GM19238 (cell line): ENCODE measurements around the gene CKMT1A.
"Not testable (repeated sequence)": the region's sequence is repeated elsewhere in the genome, so short reads cannot be mapped to it uniquely, and the experiment has no call there.

ENCODE experiments used
- DNase-seq: peaks from one replicate; pipeline ENCODE4 v3.0.0; 2011; ENCODE audit warnings: low spot score; ENCODE audit not compliant: insufficient read length

The CKMT1A gene

DNA sequence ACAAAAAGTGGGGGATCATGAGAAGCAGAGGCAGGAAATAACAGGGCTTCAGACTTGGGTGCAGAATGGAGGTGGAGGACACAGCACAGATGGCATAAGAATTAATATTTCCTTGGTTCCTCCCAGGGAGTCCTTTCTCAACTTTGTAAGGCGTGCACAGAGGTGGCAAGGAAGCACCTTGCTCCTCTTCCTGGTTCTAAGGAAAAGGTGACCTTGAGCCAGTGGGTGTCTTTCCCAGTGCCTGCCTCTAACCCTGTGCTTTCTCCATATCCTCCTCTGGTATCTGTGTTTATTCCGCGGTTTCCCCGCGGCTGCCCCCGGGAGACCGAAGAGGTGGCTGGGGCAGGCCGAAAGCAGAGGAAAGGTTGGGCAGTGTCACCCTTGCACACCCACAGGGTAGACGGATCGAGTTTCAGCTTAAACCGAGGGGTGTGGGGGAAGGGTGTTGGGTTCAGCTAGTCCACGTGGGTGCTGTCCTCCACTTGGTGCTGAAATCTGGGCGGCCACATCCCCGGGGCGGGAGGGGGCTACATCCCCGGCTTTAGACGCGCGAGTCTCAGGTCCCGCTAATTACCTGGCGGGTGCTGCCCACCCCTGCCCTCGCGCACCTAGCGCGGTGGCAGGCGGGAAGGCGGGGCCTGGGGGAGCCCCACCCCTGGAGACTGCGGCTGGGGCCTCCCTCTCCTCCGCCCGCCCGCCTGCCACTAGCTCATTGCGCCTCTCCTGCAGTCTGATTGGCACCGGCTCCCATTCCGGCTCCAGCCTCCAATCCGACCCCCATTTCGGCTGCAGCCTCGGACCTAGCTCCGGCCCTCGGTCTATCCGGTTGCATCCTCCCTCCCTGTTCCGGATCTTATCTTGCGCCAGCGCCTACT is at the start of gene CKMT1A:
CKMT1A (plus strand) TSS at position 712 of the 875 bp plus-strand sequence. CDS start 192 bp downstream, outside the sequence.
- not testable (repeated sequence) for DNase-seq

DNA sequence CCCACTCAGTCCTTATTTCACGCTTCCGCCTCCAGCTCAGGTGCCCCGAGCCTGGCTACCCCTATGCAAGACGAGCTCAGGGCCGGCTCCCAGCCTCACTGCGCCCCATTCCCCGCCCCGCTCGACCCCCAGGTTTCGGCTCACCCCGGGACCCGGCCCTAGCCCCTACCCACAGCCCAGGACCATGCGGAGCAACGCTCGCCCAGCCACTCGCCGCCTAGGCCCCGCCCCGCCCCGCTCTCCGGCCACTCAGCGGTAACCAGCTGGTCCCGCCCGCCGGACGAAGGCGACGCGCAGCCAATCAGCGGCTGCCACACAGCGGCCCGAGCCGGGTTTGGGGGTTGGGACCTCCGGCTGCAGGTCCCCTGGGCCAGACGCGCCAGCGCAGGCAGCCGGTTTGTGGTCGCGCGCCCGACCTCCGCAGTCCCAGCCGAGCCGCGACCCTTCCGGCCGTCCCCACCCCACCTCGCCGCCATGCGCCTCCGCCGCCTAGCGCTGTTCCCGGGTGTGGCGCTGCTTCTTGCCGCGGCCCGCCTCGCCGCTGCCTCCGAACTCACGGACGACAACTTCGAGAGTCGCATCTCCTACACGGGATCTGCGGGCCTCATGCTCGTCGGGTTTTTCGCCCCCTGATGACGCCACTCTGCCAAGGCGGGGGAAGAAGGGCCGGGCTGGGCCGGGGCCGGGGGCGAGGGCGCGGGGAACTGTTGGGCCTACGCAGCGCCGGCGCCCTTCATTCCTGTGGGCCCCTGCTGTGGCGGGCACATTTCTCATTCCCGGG is 44.8 kb upstream of the CKMT1A start, which contains the start of gene CATSPER2:
CATSPER2 (minus strand) TSS at position 196 of the 781 bp plus-strand sequence. CDS start 783 bp downstream, outside the sequence.
- no peak for DNase-seq

DNA sequence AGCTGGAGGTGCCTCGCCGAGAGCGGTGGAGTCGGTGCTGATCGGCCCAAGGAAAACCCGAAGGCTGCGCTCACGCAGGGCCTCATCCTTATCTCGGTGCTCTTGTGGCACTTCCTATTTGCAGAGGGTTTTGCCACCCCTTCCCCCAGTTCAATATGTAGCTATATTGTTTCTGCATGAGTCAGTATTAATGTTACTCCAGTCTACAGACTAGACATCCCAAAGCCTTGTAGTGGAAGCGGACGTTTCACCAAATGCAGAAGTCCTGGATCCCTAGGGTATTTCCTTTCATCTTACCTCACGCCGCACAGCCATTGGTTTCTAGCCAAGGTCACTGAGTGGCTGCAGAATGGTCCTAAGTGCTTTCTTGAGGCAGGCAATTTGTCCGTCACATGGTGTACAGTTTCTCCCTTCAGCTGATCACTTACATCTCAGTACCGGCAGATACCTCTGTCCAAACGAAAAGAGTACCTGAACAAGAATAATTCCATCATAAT is 44.2 kb upstream of the CKMT1A start:
- DNase-seq: not testable (repeated sequence)

DNA sequence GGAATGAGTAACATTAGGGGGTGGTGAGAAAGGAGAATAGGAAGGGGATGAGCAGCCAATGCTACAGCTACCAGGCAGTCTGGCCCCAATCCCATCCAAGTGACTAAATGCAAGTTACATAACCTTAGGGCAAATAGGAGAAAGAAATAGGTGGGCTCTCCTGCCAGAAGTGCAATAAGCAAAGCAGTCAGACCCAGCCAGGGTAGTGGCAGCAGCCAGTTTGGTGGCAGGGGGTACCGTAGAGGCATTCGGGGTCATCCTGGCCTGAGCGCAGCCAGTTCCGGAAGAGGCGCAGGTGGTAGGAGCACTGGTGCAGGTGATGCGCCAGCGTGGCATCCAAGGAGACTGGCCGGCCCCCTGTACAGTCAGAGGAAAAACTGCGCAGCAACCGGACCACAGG is 33.9 kb upstream of the CKMT1A start:
- DNase-seq: not testable (repeated sequence)

DNA sequence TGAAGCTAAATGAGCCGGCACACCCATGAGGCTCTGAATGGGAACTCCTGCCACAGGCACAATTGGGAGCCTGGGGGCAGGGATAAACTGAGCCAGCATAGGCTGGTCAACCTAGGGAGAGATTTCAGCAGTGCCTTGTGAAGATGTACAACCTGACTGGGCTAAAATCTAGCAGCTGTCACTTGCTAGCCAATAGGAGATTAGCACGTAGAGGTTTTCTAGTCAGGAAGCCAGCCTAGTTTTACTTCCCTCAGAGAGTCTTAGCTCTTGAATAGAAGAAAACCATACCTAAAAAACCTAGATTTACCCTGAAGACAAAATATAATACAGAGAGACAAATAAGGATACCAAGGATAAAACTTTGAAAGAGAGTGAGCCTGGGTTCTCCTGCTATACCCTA is 31.4 kb upstream of the CKMT1A start:
- not testable (repeated sequence) for DNase-seq

DNA sequence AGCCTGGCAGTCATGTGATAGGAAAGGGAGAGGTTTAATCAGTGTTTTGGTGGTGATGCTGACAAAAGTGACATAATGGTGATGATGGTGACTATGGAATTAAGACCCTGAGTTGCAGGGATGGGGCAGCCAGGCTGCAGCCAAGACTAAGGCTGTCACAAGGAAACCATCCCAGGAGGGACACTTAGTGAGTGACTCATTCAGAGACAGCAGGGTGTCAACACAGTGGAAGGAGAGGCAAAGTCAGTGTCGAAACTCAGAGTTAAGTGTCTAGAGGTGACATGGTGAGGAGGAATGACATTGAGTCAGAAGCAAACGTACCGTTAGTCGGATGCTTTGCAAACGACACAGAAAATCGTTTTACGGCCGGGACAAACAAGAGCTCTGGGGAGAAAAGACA is 30.3 kb upstream of the CKMT1A start:
- DNase-seq: not testable (repeated sequence)

DNA sequence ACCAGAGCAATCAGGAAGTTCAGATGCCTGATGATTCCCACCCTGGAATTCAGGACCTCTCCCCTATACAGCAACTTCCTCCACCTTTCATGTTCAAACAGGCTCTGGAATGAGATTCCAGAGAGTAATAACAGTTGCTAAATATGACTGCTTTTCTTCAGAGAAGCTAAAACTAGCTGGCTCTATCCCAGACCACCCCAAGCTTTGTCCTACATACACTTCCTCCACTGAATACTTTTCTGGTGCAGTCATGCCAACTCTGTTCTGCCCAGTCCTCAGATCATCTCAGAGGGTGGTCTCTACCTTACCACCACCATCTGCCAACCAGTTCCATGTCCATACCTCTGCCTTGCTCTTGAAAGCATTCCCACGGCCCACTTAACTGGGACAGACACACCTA is 27.5 kb upstream of the CKMT1A start:
- not testable (repeated sequence) for DNase-seq

DNA sequence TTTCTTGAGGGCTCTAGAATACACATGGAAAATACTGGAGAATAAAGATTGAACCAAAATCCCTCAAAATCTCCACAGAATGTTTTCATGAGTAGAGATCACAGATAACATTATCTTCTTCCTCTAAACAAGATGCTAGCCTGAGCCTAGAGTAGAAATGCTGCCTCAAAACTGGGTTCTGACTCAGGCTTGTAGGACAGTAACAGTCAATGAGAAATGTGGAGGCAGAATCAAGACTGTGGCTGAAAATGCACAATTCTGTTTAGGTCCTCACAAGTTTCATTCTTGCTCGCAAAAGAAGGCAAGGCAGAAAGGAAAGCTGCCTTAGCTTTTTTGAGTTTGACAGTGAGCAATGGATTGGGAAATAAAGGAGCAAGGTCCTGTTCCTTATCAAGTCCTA is 19.5 kb upstream of the CKMT1A start:
- DNase-seq: not testable (repeated sequence)

DNA sequence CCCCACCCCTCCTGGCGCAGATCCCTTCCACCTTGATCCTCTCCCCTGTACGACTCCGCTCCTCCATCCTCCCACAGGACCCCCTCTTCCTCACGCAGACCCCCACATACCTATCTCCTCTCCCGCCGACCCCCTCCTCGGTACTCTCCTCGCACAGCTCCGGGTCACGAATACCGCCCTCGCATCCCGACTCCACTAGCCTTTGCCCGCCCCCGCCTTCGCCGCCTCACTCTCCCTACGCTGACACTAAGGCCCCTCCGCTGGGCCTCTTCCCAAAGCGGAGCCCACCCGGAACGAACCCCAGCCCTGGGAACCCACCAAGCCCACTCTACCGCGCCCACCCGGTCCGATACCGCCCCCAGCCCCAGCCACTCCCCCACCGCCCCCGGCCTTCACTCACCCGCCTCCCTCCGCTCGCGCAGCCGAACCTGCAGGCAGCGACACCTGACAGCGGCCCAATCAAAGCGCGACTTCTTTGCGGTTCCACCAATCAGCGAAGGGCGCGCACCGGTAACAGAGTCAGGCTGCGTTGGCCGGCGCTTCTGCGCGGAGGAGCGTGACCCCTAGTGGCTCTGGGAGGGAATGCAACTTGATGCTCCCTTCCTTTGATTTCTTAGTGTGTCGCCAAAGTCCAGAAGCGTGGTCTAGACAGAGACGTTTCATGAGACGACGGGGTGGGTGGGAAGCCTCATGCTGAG is 3.9 kb upstream of the CKMT1A start:
- not testable (repeated sequence) for DNase-seq

DNA sequence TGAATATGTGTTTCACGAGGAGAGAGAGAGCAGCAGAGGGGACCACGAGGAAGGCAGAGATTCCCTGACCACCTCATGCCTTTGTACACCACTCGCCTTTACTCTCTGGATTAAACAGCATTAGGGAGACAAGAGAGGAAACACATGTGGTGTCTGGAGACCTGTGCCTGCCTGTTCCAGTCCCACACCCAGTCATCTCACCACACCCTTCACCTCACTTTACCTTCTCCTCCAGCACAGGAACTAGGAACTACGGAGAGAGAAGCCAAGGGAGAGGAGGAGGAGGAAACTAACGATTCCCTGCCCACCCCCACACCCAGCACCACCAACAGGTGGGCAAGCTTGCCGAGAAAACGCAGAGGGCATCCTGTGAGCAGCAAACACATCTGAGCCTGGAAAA is 980 bp upstream of the CKMT1A start:
- not testable (repeated sequence) for DNase-seq

DNA sequence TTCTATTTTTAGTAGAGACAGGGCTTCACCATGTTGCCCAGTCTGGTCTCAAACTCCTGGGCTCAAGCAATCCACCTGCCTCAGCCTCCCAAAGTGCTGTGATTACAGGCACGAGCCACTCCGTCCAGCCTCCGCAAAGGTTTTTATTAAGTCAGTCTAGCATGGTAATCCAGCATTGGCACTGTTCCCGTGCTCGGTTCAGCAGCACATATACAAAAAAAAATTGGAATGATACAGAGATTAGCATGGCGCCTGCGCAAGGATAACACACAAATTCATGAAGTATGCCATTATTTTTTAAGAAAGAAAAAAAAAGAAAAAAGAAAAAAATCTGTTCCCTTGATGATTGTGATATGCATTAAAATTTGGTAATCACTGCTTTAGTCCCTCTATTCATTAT is 8.5 kb downstream of the CKMT1A start:
- no peak for DNase-seq

DNA sequence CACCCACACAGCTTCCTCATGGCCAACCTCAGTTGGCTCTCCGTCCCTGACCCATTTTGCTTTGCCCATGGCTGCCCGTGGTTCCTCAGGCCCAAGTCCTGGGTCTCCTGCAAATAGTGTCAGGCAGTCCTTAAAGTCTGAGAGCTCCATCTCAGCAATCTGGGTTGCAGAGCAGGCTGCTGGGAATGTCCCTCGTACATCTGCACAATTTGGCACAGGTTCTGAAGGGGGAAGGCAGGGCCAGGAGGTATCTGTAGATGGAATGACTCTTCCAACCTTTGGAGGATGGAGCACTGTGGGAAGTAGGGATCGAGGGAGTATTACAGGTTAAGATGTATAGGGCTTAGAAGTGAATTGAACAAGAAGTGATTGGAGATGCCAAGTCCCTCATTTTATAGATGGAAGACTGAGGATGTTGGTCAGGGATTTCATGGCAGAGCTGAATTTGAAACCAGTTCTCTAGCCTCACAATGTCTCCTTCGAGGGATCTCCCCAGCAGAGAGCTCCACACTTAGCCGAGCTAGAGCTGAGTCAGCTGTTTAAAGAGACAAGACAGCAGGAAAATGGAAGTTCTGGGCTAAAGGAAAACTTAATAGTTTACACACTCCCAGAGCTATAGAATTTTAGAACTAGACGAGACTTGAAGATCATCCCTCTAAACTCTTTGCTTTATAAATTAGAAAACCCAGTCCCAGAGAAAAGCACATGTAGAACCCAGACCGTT is 9.2 kb downstream of the CKMT1A start:
- no peak for DNase-seq

DNA sequence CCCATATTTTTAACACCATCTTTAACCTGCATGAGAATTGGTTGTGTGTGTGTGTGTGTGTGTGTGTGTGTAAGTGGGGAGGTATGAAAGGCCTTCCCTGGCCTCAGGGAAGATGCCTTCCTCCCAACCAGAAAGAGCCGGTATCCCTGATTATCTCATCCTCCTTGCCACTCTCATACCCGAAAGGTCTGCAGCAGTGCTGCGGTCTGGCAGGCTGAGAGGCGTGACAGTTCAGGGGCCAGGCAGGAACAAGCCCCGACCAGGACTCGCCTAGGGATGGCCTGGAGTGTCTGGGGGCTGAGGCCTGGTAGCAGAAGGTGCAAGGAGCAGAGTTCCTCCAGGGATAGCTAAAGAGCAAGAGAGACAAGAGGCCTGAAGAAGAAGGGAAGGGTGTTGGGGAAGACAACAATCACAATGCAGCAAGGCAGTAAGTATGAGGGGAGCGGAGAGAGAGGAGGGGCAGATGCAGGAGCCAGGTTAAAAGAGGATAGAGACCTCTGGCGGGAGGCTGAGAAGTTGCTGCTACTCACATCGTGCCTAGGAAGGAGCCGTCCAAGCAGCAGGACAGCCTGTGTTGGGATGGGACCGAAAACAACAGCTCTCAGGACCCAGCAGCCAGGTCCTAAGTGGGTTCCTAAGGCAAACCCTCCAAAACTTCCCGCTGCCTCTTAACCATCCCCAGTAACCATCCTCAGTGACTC is 16.9 kb downstream of the CKMT1A start:
- DNase-seq: not testable (repeated sequence)

DNA sequence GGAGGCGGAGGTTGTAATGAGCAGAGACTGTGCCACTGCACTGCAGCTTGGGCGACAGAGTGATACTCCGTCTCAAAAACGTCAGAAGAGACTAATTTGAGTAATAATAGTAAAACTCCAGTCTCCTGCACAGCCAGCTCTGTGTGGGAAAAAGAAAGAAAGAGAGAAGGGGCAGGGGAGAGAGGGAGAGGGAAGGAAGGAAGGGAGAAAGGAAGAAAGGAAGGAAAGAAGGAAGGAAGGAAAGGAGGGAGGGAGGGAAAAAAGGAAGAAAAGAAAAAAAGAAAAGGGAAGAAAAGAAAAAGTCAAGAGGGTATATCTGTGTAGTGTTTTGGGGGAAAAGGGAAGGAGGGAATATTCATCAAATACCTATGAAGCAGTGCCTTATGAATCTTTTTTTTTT is 29.5 kb downstream of the CKMT1A start:
- no peak for DNase-seq

DNA sequence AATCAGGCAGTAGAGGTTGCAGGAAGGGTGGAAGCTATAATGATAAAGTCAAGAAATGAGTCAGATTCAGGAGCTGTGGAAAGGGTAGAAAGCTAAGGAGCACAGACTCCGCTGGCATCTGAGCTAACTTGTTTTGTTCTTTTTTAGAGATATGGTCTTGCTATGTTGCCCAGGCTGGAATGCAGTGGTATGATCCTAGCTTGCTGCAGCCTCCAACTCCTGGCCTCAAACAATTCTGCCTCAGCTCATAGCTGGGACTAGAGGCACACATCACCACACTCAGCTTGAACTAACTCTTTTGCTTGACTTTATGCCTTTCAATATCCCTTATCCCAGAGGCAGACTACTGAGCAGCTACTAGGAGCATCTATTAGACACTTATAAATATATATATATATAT is 32.6 kb downstream of the CKMT1A start:
- not testable (repeated sequence) for DNase-seq

DNA sequence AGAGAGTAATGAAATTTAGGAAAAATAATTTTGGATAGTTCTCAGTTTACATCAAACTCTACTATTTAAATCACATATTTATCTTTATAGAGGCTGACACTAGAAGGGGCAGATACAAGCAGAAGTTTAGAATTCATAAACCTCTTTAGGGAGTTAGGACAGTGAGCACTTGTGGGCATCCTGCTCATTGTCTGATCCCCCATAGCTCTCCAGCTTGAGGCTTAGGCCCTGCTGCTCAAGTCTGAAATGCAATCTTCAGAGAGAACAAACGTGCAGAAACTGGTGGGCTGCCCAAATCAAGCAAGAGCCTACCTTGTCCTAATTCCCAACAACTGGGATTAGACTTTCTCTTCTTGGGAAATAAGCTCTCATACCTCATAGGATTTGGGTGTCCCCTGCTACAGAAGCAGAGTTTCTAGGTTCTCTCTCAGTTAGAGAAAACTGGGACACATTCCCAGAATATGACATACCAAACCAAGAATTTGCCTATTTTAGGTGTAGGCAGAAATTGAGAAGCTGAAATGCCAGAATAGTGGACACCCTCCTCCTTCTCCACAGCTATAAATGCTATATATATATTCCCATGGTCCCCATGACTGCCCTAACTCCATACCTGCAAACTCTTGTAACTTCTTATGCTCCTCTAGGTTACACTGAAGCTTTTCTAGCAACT is 34.5 kb downstream of the CKMT1A start:
- not testable (repeated sequence) for DNase-seq

DNA sequence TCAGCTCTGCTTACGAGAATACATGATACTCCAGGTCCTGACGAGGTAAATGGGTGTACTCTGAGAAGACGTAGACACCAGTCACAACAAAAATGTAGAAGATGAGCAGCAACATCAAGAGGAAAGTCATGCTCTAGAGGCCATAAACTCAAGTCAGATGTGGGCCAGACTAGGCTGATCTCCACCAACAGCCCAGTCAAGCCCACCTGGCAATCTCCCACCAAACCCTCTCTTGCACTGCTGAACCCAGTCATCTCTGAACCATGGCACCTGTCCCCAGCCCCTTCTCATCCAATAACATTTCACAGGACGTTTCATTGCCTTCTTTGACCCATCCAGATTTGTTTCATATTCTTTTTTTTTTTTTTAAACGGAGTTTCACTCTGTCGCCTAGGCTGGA is 41.8 kb downstream of the CKMT1A start:
- no peak for DNase-seq

DNA sequence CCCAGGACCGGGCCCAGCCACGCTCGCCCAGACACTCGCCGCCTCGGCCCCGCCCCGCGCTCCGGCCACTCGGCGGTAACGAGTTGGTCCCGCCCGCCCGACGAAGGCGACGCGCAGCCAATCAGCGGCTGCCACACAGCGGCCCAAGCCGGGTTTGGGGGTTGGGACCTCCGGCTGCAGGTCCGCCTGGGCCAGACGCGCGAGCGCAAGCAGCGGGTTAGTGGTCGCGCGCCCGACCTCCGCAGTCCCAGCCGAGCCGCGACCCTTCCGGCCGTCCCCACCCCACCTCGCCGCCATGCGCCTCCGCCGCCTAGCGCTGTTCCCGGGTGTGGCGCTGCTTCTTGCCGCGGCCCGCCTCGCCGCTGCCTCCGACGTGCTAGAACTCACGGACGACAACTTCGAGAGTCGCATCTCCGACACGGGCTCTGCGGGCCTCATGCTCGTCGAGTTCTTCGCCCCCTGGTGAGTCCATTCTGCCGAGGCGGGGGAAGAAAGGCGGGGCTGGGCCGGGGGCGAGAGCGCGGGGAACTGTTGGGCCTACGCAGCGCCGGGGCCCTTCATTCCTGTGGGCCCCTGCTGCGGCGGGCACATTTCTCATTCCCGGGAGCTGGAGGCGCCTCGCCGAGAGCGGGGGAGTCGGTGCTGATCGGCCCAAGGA is 52.7 kb downstream of the CKMT1A start, which contains the start of gene PDIA3:
PDIA3 (plus strand) TSS at position 194 of the 658 bp plus-strand sequence; CDS start at position 296, 102 bp downstream.
- peak; percentile 77 for DNase-seq

DNA sequence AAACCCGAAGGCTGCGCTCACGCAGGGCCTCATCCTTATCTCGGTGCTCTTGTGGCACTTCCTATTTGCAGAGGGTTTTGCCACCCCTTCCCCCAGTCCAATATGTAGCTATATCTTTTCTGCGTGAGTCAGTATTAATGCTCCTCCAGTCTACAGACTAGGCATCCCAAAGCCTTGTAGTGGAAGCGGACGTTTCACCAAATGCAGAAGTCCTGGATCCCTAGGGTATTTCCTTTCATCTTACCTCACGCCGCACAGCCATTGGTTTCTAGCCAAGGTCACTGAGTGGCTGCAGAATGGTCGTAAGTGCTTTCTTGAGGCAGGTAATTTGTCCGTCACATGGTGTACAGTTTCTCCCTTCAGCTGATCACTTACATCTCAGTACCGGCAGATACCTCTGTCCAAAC is 53.2 kb downstream of the CKMT1A start:
- not testable (repeated sequence) for DNase-seq
